Measurements from ENCODE around the gene XKR8.

XKR8 gene

GRCh38 chr1:27959792-27960603 lies at the start of gene XKR8:
Gene XKR8 (plus strand): TSS chr1:27959973. CDS start chr1:27960070, 97 bp downstream.
- peak; percentile 64 to 77 for DNase-seq (ENCODE audit: low read depth in 2 of 2)

GRCh38 chr1:27912429-27912828 lies 47.3 kb upstream of the XKR8 start:
- no peak for DNase-seq (ENCODE audit: low read depth in 2 of 2)

GRCh38 chr1:27915082-27915575 lies 44.6 kb upstream of the XKR8 start:
- DNase-seq (ENCODE audit: low read depth in 2 of 2): no peak

DNA sequence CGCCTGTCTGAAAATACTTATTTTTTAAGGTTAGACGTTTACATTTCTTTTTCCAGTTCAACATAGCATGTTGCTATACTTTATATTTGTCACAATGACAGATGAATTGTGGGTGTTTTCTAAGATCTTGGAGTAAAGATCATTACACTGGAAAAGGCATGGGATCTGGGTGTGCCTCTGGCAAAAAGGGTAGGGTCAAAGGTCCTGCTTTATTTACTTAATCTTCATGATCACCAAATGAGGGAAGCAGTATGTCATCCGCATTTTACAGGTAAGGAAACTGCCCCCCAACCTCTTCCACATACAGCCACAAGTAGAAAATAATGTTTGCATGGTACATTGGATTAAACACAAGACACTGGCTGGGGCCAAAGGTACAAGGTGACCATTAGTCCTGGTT lies 37.5 kb upstream of the XKR8 start:
- no peak for DNase-seq (ENCODE audit: low read depth in 2 of 2)

DNA sequence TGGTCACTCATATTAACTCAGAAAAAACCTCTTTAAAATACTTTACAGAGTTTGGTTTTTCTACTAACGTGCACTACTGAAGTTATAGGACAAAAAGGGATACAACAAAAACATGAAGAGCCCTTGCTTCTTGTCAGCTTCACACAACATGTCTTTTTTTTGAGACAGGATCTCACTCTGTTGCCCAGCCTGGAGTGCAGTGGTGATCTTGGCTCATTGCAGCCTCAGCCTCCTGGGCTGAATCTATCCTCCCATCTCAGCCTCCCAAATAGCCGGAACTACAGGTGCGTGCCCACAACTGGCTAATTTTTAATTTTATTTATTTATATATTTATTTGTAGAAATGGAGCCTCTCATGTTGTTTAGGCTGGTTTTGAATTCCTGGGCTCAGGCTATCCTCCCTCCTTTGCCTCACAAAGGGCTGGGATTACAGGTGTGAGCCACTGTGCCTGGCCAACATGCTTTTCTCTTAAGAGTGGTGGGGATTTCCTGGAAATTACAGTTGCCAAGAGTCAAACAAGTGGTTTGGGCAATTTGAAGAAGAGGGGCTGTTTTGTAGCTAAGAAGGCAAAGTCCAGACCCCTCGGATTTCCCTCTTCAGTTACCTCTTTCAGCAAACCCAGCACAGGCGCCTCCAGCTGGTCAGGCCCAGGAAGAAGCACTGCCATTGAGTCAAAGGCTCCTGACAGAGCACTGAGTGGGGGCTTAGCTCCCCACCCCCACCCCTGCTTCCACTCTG lies 31.4 kb upstream of the XKR8 start:
- no peak for DNase-seq (ENCODE audit: low read depth in 2 of 2)

- no peak for DNase-seq (ENCODE audit: low read depth in 2 of 2)
Observed at GRCh38 chr1:27931184-27931583, 28.6 kb upstream of the XKR8 start.

DNA sequence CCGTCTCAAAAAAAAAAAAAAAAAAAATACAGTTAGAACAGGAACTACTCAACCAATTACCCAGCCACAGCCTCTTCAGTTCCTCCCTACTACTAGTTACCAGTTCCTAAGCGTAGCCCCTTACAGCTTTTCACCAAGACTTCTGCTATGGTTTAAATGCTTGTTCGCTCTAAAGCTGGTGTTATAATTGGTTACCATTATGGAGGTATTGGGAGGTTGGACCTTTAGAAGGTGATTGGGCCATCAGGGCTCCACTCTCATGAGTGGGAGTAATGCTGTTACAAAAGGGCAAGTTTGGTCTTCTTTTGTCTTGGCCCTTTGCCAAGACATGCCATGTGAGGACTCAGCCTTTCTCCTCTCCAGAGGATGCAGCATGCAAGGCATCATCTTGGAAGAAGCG lies 28.0 kb upstream of the XKR8 start:
- no peak for DNase-seq (ENCODE audit: low read depth in 2 of 2)

GRCh38 chr1:27934818-27935549 lies 24.8 kb upstream of the XKR8 start, which contains the start of gene SMPDL3B:
Gene SMPDL3B (plus strand): TSS chr1:27935000. CDS start chr1:27935184, 184 bp downstream.
- no peak for DNase-seq (ENCODE audit: low read depth in 2 of 2)

DNA sequence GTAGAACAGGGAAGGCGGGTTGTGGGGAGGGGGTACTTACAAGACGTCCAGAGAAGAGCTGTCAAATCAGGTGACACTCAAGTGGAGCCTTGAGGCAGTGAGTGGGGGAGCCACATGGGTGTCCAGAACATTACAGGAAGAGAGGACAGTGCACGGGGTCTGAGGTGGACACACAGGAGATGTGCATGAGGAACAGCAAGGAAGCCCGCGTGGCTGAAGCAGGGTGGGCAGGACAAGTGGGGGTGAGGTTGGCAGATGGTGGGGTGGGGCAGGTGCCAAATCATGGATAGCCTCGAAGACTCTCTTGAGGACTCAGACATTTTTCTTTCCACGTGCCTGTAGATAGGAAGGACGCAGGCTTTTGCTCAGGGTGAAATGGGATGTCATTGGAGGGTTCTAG lies 24.1 kb upstream of the XKR8 start:
- no peak for DNase-seq (ENCODE audit: low read depth in 2 of 2)

DNA sequence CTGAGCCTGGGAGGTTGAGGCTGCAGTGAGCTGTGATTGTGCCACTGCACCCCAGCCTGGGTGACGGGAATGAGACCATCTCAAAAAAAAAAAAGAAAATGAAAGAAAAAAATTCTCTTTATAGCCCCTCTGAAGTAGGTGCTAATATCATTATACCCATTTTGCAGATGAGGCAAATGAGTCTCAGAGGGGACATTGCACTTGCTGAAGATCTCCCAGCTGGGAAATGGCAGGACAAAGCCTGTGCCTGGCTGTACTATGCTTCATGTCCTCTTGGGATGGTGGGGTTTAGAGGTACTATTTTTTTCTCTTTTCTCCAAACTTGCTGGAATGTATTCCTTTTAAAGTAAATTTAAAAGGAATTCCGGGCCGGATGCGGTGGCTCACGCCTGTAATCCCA lies 23.4 kb upstream of the XKR8 start:
- no peak for DNase-seq (ENCODE audit: low read depth in 2 of 2)

- no peak for DNase-seq (ENCODE audit: low read depth in 2 of 2)
Observed at GRCh38 chr1:27937524-27937836, 22.3 kb upstream of the XKR8 start.

DNA sequence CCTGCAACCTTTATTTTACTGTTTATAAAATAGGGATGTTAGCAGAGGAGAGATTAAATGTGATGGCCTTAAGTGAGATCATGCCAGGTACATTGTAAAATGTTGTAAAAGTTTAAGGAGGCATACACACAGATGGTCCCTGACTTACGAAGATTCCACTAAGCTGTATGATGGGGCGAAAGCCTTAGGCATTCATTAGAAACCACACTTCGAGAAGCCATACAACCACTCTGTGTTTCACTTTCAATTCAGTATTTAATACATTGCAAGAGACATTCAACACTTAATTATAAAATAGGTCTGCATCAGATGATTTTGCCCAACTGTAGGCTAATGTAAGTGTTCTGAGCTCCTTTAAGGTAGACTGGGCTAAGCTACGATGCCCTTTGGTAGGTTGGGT lies 21.3 kb upstream of the XKR8 start:
- no peak for DNase-seq (ENCODE audit: low read depth in 2 of 2)

GRCh38 chr1:27940297-27940696 lies 19.5 kb upstream of the XKR8 start:
- peak; percentile 21 to 65 for DNase-seq (ENCODE audit: low read depth in 2 of 2)

DNA sequence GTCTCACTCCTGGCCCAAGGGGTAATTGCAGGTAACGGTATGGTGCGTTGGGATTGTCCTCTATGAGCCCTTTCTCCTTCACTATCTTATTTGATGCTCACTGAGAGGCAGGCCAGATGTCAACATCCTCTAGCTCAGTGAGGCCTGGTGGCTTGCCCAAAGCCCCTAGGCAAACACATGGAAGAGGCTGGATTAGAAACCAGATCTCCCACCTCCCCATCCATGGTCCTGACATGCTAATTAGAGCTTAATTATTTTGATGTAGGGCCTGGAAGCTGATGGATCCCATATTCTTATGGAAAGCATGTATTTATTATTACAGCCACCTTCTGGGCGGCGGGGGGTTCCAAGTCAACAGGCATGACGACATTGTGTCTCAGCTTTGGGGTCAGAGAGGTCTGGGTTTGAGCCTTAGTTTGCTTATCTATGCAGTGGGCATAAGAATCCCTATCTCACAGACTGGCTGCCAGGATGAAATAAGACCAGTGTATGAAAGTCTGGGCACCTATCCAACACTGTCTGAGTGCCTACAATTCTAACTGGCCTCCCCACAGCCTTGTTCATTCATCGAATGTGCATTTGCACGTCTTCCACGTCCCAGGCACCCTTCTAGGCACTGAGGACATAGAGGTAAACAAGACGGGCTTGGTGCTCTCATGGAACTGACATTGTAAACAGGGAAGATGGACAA lies 18.8 kb upstream of the XKR8 start:
- no peak for DNase-seq (ENCODE audit: low read depth in 2 of 2)

DNA sequence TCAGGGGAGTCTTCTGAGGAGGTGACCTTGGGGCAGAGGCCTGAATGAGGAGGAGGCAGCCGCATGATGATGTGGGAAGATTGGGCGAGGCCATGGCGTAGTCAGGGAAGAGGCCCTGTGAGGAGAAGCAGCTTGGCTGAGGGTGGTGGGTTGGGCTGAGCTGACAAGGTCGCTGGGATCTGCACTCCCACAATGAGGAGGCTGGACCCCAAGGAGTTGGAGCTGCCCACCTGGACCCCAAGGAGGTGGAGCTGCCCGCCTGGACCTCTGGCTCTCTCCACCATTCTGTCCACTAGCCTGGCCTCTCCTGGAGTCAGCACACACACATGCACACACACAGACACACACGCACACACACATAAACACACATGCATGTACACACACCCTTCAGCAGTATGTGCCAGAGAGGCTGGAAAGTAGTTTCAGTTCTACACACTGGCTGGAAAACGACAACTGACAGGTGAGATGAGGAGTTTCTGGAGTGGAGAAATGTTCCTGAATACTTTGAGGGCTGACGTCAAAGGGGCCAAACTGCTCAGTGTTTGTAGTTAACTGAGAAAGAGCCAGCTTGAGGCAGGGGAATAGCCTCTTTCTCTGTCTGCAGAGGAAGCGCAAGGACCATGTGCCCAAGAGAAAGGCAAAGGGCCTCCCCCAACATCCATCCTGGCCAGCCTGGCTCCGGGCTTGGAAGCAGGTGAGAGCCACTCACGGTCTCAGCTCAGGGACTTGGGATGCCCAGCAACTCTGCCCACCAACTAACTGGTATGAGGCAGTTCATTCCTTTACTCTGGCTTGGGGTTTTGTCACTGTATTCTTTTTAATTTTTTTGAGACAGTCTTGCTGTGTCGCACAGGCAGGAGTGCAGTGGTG lies 17.9 kb upstream of the XKR8 start:
- DNase-seq (ENCODE audit: low read depth in 2 of 2): no peak

GRCh38 chr1:27945020-27945419 lies 14.8 kb upstream of the XKR8 start:
- no peak for DNase-seq (ENCODE audit: low read depth in 2 of 2)

GRCh38 chr1:27949027-27949426 lies 10.7 kb upstream of the XKR8 start:
- DNase-seq (ENCODE audit: low read depth in 2 of 2): no peak

- no peak for DNase-seq (ENCODE audit: low read depth in 2 of 2)
Observed at GRCh38 chr1:27951396-27951795, 8.4 kb upstream of the XKR8 start.

DNA sequence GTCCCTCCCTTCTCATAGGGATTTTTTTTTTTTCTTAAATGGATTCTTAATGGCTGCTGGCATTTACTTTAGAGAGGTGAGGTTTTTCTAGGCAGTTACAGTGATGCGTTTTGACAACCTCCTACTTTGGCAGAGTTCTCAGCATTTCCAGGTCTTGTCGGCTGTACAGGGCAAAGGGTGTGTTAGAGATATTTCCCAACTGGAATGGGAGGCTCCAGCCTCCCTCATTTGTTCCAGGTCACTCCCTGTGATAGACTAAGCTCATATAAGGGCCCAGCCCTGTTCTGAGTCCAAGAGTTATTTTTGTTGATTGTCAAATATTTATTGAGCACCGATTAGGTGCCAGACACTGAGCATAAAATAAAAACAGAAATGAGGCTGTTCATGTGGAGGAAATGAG lies 7.6 kb upstream of the XKR8 start:
- no peak for DNase-seq (ENCODE audit: low read depth in 2 of 2)

DNA sequence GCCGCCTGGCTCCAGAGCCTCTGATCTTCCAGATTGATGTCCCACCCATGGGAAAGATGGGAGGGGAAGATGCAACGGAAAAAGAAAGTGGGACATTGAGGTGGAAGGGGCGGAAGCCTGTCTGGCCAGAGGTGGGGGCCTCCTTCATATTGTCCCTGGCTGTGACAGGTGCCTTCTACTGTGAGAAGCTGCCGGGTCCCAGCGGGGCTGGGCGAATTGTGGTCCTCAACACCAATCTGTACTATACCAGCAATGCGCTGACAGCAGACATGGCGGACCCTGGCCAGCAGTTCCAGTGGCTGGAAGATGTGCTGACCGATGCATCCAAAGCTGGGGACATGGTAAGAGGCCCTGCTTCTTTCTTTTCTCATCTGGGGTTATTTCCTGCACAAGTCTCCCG lies 5.6 kb upstream of the XKR8 start:
- no peak for DNase-seq (ENCODE audit: low read depth in 2 of 2)

GRCh38 chr1:27955076-27955475 lies 4.7 kb upstream of the XKR8 start:
- DNase-seq (ENCODE audit: low read depth in 2 of 2): no peak
